ENCODE measurements around the gene INHA. TPM values are rescaled to one million over a fixed set of nuclear protein-coding genes. Genes with fewer than 3 reads are reported as not detected.

The INHA gene
- total and polyA plus RNA-seq, 2 experiments from 2014 or later = 3.3 to 8.1 TPM

DNA sequence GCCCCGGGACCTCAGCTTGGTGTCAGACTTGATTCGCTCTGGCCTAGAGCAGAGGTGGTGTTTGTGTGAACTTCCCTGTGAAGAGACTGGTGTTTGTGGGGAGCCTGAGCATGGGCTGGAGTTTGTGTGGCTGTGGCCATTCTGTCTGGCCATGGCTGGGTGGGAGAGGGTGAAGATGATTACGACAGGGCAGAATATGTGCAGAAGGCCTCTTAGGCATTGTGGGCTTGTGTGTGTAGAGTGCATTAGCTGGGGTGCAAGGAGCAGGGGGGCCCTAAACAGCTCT lies 11.3 kb upstream of the INHA start:
- TF ChIP-seq EZH2 (IDR thresholded peaks at IDR 0.05; ENCODE audit: borderline replicate concordance) = no peak
- no peak for TF ChIP-seq EZH2phosphoT487 (IDR thresholded peaks at IDR 0.05; ENCODE audit: low read depth, severe bottlenecking, unreplicated experiment)
- TF ChIP-seq CTCF (IDR thresholded peaks at IDR 0.05; ENCODE audit: poor library complexity) = no peak
- Histone ChIP-seq H3K9me2 (replicated peaks; ENCODE audit: insufficient read depth) (no peaks in the 10 kb centered on the region), H3K27me3 (no peaks in the 10 kb centered on the region), H3K4me3 (no peak overlapping the region), H3K36me3 (replicated peaks; ENCODE audit: insufficient read depth, low read depth) (no peaks in the 10 kb centered on the region), H3K4me1 (ENCODE audit: insufficient read depth) (no peaks in the 10 kb centered on the region), H3K4me2 (no peak overlapping the region), H3K79me2 (no peaks in the 10 kb centered on the region), H2AFZ (no peak overlapping the region), H3K27ac (no peak overlapping the region), H3K9me3 (ENCODE audit: low read depth) (no peaks in the 10 kb centered on the region), H4K20me1 (ENCODE audit: insufficient read depth, poor library complexity, severe bottlenecking) (no peaks in the 10 kb centered on the region)
- DNase-seq (ENCODE audit: low spot score) = no peak
- whole genome bisulfite sequencing (ENCODE audit: low lambda C conversion rate, missing lambda C conversion rate) = 87% methylated on average over 3 of the region's 3 CpGs

GRCh38 chr2:219561179-219562048 lies 10.7 kb upstream of the INHA start:
- Histone ChIP-seq H3K9me2 (replicated peaks; ENCODE audit: insufficient read depth) (no peaks in the 10 kb centered on the region), H3K27me3 (no peaks in the 10 kb centered on the region), H3K36me3 (replicated peaks; ENCODE audit: insufficient read depth, low read depth) (no peaks in the 10 kb centered on the region), H4K20me1 (ENCODE audit: insufficient read depth, poor library complexity, severe bottlenecking) (no peaks in the 10 kb centered on the region), H3K4me1 (ENCODE audit: insufficient read depth) (no peaks in the 10 kb centered on the region), H3K79me2 (no peaks in the 10 kb centered on the region), H2AFZ (no peak overlapping the region), H3K4me2 (no peak overlapping the region), H3K4me3 (no peak overlapping the region), H3K9me3 (ENCODE audit: low read depth) (no peaks in the 10 kb centered on the region), H3K27ac (no peak overlapping the region)
- DNase-seq (ENCODE audit: low spot score) = no peak
- WGBS (ENCODE audit: low lambda C conversion rate, missing lambda C conversion rate) = 76% methylated on average over 24 of the region's 24 CpGs
- no peak for TF ChIP-seq EZH2 (IDR thresholded peaks at IDR 0.05; ENCODE audit: borderline replicate concordance)
- no peak for TF ChIP-seq CTCF (IDR thresholded peaks at IDR 0.05; ENCODE audit: poor library complexity)
- TF ChIP-seq EZH2phosphoT487 (IDR thresholded peaks at IDR 0.05; ENCODE audit: low read depth, severe bottlenecking, unreplicated experiment) = no peak

DNA sequence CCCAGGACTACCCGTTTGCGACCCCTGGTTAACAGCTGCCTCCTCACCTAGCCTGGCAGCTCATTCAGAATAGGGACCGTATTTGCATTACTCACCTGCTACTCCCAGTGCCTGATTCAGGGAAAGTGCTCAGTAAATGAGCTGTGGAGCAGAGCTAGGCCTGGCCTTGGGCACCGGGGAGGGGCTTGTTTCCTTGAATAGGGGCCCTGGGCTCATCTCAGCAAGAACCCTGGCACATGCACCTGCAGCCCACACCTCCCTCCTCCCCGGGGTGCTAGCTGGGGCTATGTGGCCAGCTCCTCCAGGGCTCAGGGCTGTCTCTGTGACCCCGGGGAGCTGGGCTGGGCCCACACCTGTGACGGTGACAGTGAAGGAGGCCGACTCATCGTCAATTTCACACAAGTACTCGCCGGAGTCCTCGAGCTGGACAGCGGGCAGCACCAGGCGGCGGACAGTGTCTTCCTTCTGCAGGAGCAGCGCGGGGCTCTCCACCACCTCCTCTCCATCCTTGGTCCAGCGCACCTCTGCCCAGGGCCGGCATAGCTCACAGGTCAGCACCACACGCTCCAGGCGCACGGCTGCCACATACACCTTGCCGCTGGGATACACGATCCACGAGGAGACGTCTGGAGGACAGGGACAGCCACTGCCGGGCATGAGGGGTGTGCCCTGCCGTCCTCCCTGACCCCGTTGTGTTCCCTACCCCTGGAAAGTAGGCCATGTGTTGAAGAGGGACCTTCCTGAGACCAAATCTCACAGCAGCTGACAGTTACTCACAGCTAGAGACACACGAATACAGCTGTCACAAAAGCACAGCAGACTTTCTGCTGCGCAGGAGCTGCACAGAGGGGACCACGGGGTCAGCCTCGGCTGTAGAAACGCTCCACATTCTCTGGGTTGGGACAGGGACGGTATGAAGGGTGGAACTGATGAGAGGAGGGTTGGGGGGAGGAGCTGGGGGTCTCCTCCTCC lies 9.8 kb upstream of the INHA start:
- WGBS (ENCODE audit: low lambda C conversion rate, missing lambda C conversion rate) = 83% methylated on average over 35 of the region's 35 CpGs
- Histone ChIP-seq H3K79me2 (no peaks in the 10 kb centered on the region), H3K27me3 (no peaks in the 10 kb centered on the region), H3K27ac (no peak overlapping the region), H3K9me3 (ENCODE audit: low read depth) (no peaks in the 10 kb centered on the region), H4K20me1 (ENCODE audit: insufficient read depth, poor library complexity, severe bottlenecking) (no peaks in the 10 kb centered on the region), H3K4me3 (no peak overlapping the region), H2AFZ (no peak overlapping the region), H3K9me2 (replicated peaks; ENCODE audit: insufficient read depth) (no peaks in the 10 kb centered on the region), H3K4me1 (ENCODE audit: insufficient read depth) (no peaks in the 10 kb centered on the region), H3K36me3 (replicated peaks; ENCODE audit: insufficient read depth, low read depth) (no peaks in the 10 kb centered on the region), H3K4me2 (no peak overlapping the region)
- DNase-seq (ENCODE audit: low spot score) = no peak
- TF ChIP-seq EZH2 (IDR thresholded peaks at IDR 0.05; ENCODE audit: borderline replicate concordance) (no peak), CTCF (IDR thresholded peaks at IDR 0.05; ENCODE audit: poor library complexity) (no peak), EZH2phosphoT487 (IDR thresholded peaks at IDR 0.05; ENCODE audit: low read depth, severe bottlenecking, unreplicated experiment) (no peak)
